ENCODE data around the gene MPPED1.

Gene MPPED1

GRCh38 chr22:43434275-43434927, 22.6 kb downstream of the MPPED1 start:
- Histone ChIP-seq H3K27me3 (ENCODE audit: low read length) (no peaks in the 10 kb centered on the region), H3K36me3 (ENCODE audit: low read length) (no peaks in the 10 kb centered on the region), H3K9me3 (ENCODE audit: insufficient read depth, low read length) (no peaks in the 10 kb centered on the region), H3F3A (ENCODE audit: insufficient read depth) (no peaks in the 10 kb centered on the region), H3K4me3 (ENCODE audit: insufficient read depth, low read length, poor library complexity, severe bottlenecking) (no peak overlapping the region), H3K79me2 (ENCODE audit: insufficient read depth, low read length) (no peaks in the 10 kb centered on the region), H3K4me2 (ENCODE audit: low read depth, low read length, poor library complexity, severe bottlenecking) (no peak overlapping the region), H2AFZ (ENCODE audit: low read depth, low read length, severe bottlenecking) (no peak overlapping the region), H4K20me1 (ENCODE audit: low read depth, low read length) (no peaks in the 10 kb centered on the region), H3K9ac (ENCODE audit: low read length) (no peak overlapping the region), H3K27ac (ENCODE audit: low read depth, low read length) (no peak overlapping the region), H3K9me2 (replicated peaks; ENCODE audit: insufficient read depth, low read length) (no peaks in the 10 kb centered on the region)
- TF ChIP-seq EZH2phosphoT487 (conservative IDR thresholded peaks at IDR 0.05; ENCODE audit: low read length) (no peak), CTCF (IDR thresholded peaks at IDR 0.05; ENCODE audit: insufficient read depth, low read length, poor library complexity, severe bottlenecking) (no peak)

- no peak overlapping the region for H3K27ac ChIP-seq (ENCODE audit: low read depth, low read length)
- no peak overlapping the region for H3K4me3 ChIP-seq (ENCODE audit: insufficient read depth, low read length, poor library complexity, severe bottlenecking)
- H3K9me2 ChIP-seq (replicated peaks; ENCODE audit: insufficient read depth, low read length) = no peaks in the 10 kb centered on the region
- no peaks in the 10 kb centered on the region for H3F3A ChIP-seq (ENCODE audit: insufficient read depth)
- H2AFZ ChIP-seq (ENCODE audit: low read depth, low read length, severe bottlenecking) = no peak overlapping the region
- no peaks in the 10 kb centered on the region for H3K9me3 ChIP-seq (ENCODE audit: insufficient read depth, low read length)
- H3K27me3 ChIP-seq (ENCODE audit: low read length) = no peaks in the 10 kb centered on the region
- H3K9ac ChIP-seq (ENCODE audit: low read length) = no peak overlapping the region
- H3K4me2 ChIP-seq (ENCODE audit: low read depth, low read length, poor library complexity, severe bottlenecking) = no peak overlapping the region
- H3K36me3 ChIP-seq (ENCODE audit: low read length) = no peaks in the 10 kb centered on the region
- TF ChIP-seq CTCF (IDR thresholded peaks at IDR 0.05; ENCODE audit: insufficient read depth, low read length, poor library complexity, severe bottlenecking) = no peak
- no peak for TF ChIP-seq EZH2phosphoT487 (conservative IDR thresholded peaks at IDR 0.05; ENCODE audit: low read length)
- no peaks in the 10 kb centered on the region for H4K20me1 ChIP-seq (ENCODE audit: low read depth, low read length)
- no peaks in the 10 kb centered on the region for H3K79me2 ChIP-seq (ENCODE audit: insufficient read depth, low read length)
Observed at GRCh38 chr22:43434928-43435311, 23.1 kb downstream of the MPPED1 start.

DNA sequence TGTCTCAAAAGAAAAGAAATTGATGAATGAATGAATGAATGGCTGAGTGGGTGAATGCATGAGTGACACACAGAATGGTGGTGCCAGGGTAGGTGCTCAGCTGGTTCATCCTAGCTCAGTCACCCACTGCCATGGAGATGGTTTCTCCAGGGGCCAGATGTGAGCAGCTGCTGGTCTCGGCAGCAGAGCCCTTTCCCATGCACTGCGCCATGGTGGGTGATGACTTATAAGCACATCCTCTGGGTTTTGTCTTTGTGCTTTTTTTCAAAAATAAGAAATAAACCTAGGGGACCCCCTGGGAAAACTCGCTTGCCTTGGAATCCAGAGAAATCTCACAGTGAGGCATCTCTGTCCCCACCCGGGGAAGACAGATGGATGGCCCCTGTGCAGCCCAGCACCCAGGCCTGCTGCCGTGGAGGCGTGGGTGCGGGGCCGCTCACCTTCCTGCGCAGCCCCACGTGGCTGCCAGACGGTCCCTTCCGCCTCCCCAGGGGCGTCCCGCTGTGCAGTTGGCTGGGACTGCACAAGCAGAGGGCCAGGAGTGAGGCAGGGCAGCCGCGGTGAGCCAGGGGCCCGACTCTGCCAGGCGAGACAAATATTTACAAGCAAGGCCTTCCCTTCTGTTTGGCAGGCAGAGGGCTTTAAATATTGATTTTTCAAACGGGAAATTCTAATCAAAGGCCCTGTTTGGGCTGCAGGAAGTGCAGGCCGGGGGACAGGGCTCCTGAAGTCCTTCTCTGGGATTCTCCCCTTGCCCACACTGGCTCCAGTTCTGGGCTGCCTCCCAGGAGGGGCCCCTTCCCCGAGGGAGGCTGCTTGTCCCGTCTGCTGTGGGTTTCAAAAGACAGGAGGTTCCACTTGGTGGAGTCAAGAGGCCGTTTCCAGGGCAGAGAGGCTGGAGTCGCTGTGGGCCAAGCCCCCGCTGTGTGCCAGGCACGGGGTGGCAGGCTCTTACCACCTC, 24.3 kb downstream of the MPPED1 start:
- H3K4me2 ChIP-seq (ENCODE audit: low read depth, low read length, poor library complexity, severe bottlenecking) = no peak overlapping the region
- H2AFZ ChIP-seq (ENCODE audit: low read depth, low read length, severe bottlenecking) = no peak overlapping the region
- no peak overlapping the region for H3K9ac ChIP-seq (ENCODE audit: low read length)
- no peak overlapping the region for H3K27ac ChIP-seq (ENCODE audit: low read depth, low read length)
- no peaks in the 10 kb centered on the region for H3K9me3 ChIP-seq (ENCODE audit: insufficient read depth, low read length)
- no peaks in the 10 kb centered on the region for H3K9me2 ChIP-seq (replicated peaks; ENCODE audit: insufficient read depth, low read length)
- H3K4me3 ChIP-seq (ENCODE audit: insufficient read depth, low read length, poor library complexity, severe bottlenecking) = no peak overlapping the region
- no peaks in the 10 kb centered on the region for H4K20me1 ChIP-seq (ENCODE audit: low read depth, low read length)
- no peaks in the 10 kb centered on the region for H3F3A ChIP-seq (ENCODE audit: insufficient read depth)
- no peaks in the 10 kb centered on the region for H3K79me2 ChIP-seq (ENCODE audit: insufficient read depth, low read length)
- no peaks in the 10 kb centered on the region for H3K36me3 ChIP-seq (ENCODE audit: low read length)
- no peaks in the 10 kb centered on the region for H3K27me3 ChIP-seq (ENCODE audit: low read length)
- TF ChIP-seq EZH2phosphoT487 (conservative IDR thresholded peaks at IDR 0.05; ENCODE audit: low read length) (no peak), CTCF (IDR thresholded peaks at IDR 0.05; ENCODE audit: insufficient read depth, low read length, poor library complexity, severe bottlenecking) (no peak)

Measured in SU-DHL-6 (cell line).